Spleen (tissue), 7 donors: ENCODE results near the gene B2M.

ENCODE experiments used
- POLR2A ChIP-seq, 3 donors: fragments of 450-650 bp; IDR thresholded peaks; one replicate each; pipeline ENCODE4 v1.5.1; 2017; ENCODE audit warnings: antibody characterized with exemption in 3 of 3, mild to moderate bottlenecking in 1 of 3
- TF ChIP-seq, protein P1 (sequence below), 11 experiments: fragments of 200-600 bp in 7 of 11; fragments of 450-650 bp in 4 of 11; sonication (generic) in 4 of 11; IDR thresholded peaks in 8 of 11; conservative IDR thresholded peaks in 3 of 11; 1 replicate in 7 of 11; 2 replicates in 4 of 11; pipeline versions ENCODE4 v1.4.0 to v1.8.0; 2016 to 2021; ENCODE audit warnings: antibody characterized with exemption in 11 of 11, inconsistent platforms in 4 of 11, mild to moderate bottlenecking in 1 of 11
- donor health status: DM: no; HTN: no; CAD: no; lungs with moderate emphysema.
- donor health status: DM: no; HTN: no; CAD: no.
- donor health status: DM: no; HTN: no; CAD: no.

DNA sequence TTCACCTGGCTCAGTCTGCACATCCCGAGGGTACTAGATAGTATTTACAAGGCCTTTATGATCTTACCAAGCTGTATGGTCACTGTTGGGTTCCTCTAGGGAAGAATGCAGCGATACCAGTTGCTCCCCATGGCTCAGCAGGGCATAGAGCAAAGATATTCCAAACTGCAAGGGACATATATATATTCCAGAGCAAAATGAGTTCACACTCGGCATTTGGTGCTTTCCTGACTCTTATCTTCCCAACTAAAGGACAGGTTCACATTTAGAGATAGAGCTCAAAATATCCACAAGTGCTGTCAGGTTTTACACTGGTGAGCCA is 44.3 kb upstream of the B2M start:
- TF ChIP-seq, protein P1, sequence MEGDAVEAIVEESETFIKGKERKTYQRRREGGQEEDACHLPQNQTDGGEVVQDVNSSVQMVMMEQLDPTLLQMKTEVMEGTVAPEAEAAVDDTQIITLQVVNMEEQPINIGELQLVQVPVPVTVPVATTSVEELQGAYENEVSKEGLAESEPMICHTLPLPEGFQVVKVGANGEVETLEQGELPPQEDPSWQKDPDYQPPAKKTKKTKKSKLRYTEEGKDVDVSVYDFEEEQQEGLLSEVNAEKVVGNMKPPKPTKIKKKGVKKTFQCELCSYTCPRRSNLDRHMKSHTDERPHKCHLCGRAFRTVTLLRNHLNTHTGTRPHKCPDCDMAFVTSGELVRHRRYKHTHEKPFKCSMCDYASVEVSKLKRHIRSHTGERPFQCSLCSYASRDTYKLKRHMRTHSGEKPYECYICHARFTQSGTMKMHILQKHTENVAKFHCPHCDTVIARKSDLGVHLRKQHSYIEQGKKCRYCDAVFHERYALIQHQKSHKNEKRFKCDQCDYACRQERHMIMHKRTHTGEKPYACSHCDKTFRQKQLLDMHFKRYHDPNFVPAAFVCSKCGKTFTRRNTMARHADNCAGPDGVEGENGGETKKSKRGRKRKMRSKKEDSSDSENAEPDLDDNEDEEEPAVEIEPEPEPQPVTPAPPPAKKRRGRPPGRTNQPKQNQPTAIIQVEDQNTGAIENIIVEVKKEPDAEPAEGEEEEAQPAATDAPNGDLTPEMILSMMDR (IDR thresholded peaks at IDR 0.05 in 8 of 11, conservative IDR thresholded peaks at IDR 0.05 in 3 of 11): no peak
- no peak for TF ChIP-seq POLR2A (IDR thresholded peaks at IDR 0.05)
